Glutamatergic neuron (in vitro differentiated cells): ENCODE measurements around the gene TAF3. TPM values are rescaled to one million over a fixed set of nuclear protein-coding genes. Genes with fewer than 3 reads are reported as not detected.
A peak's percentile ranks its signal among the peaks of the same experiment; 100 is the strongest.
"Not testable (repeated sequence)": the region's sequence is repeated elsewhere in the genome, so short reads cannot be mapped to it uniquely, and the experiment has no call there.

Experiments
- DNase-seq: peaks from one replicate; pipeline ENCODE4 v3.0.0; 2022
- H3K27ac Mint-ChIP-seq: one replicate; pipeline ENCODE4 v1.8.0; 2020; ENCODE audit warnings: mild to moderate bottlenecking, mixed read lengths, inconsistent platforms; ENCODE audit not compliant: unreplicated experiment
- H3K27me3 Mint-ChIP-seq: one replicate; pipeline ENCODE4 v1.8.0; 2020; ENCODE audit warnings: mild to moderate bottlenecking, moderate library complexity, mixed read lengths, inconsistent platforms; ENCODE audit not compliant: unreplicated experiment
- H3K36me3 Mint-ChIP-seq: one replicate; pipeline ENCODE4 v1.8.0; 2020; ENCODE audit warnings: mild to moderate bottlenecking, mixed read lengths, inconsistent platforms; ENCODE audit not compliant: unreplicated experiment
- H3K4me1 Mint-ChIP-seq: one replicate; pipeline ENCODE4 v1.8.0; 2020; ENCODE audit warnings: mild to moderate bottlenecking, low read depth, mixed read lengths, inconsistent platforms; ENCODE audit not compliant: unreplicated experiment
- H3K4me3 Mint-ChIP-seq: one replicate; pipeline ENCODE4 v1.8.0; 2020; ENCODE audit warnings: mild to moderate bottlenecking, mixed read lengths, inconsistent platforms; ENCODE audit not compliant: unreplicated experiment
- H3K9me3 Mint-ChIP-seq: one replicate; pipeline ENCODE4 v1.8.0; 2020; ENCODE audit warnings: mild to moderate bottlenecking, moderate library complexity, mixed read lengths, inconsistent platforms; ENCODE audit not compliant: unreplicated experiment
- CTCF ChIP-seq: fragments of 200-600 bp; sonication (generic); IDR thresholded peaks from one replicate; pipeline ENCODE4 v1.5.0; 2021; ENCODE audit not compliant: partially characterized antibody, unreplicated experiment
- long read RNA-seq: library from polyadenylated mRNA; unstranded; transcript quantifications from one replicate; pipeline ENCODE4 v2.0.0, GENCODE V29; 2020; ENCODE audit not compliant: unreplicated experiment
- total RNA-seq: library from RNA; stranded (reverse); fragmentation: NEBNext Ultra II Directional; extraction: Animal tissue kit (Norgen Biotek cat#: 25700); gene quantifications from one replicate; pipeline ENCODE4 v1.2.1, GENCODE V29; 2021; ENCODE audit not compliant: unreplicated experiment

Gene TAF3, protein sequence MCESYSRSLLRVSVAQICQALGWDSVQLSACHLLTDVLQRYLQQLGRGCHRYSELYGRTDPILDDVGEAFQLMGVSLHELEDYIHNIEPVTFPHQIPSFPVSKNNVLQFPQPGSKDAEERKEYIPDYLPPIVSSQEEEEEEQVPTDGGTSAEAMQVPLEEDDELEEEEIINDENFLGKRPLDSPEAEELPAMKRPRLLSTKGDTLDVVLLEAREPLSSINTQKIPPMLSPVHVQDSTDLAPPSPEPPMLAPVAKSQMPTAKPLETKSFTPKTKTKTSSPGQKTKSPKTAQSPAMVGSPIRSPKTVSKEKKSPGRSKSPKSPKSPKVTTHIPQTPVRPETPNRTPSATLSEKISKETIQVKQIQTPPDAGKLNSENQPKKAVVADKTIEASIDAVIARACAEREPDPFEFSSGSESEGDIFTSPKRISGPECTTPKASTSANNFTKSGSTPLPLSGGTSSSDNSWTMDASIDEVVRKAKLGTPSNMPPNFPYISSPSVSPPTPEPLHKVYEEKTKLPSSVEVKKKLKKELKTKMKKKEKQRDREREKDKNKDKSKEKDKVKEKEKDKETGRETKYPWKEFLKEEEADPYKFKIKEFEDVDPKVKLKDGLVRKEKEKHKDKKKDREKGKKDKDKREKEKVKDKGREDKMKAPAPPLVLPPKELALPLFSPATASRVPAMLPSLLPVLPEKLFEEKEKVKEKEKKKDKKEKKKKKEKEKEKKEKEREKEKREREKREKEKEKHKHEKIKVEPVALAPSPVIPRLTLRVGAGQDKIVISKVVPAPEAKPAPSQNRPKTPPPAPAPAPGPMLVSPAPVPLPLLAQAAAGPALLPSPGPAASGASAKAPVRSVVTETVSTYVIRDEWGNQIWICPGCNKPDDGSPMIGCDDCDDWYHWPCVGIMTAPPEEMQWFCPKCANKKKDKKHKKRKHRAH
- total RNA-seq, result 10.2 TPM
- long read RNA-seq, partial matches to known transcripts, result 9 of 10 reads
- long read RNA-seq, other reads (novel, unspliced or antisense), result 1 of 10 reads

GRCh38 chr10:7818295-7819120 is at the start of gene TAF3:
Gene TAF3 (plus strand): TSS chr10:7818505. CDS start chr10:7818710, 205 bp downstream.
- H3K27me3 Mint-ChIP-seq, result peaks cover 3% of the 10 kb centered on the region
- DNase-seq, result peak; percentile 96
- peak within 1 kb of the TSS; percentile 88 for H3K27ac Mint-ChIP-seq
- H3K9me3 Mint-ChIP-seq, result peaks cover 5% of the 10 kb centered on the region
- no peak for TF ChIP-seq CTCF
- peak within 1 kb of the TSS; percentile 100 for H3K4me3 Mint-ChIP-seq
- no peaks in the 10 kb centered on the region for H3K36me3 Mint-ChIP-seq
- H3K4me1 Mint-ChIP-seq, result peaks cover 7% of the 10 kb centered on the region

- Mint-ChIP-seq H3K36me3 (peaks cover 4% of the 10 kb centered on the region), H3K4me3 (no peak overlapping the region), H3K27me3 (no peaks in the 10 kb centered on the region), H3K4me1 (peaks cover 5% of the 10 kb centered on the region), H3K9me3 (no peaks in the 10 kb centered on the region), H3K27ac (no peak overlapping the region)
- no peak for DNase-seq
- no peak for TF ChIP-seq CTCF
Observed at GRCh38 chr10:7773845-7774801, 44.2 kb upstream of the TAF3 start.

GRCh38 chr10:7776777-7777176 is 41.5 kb upstream of the TAF3 start:
- no peaks in the 10 kb centered on the region for H3K9me3 Mint-ChIP-seq
- no peak overlapping the region for H3K27ac Mint-ChIP-seq
- peaks cover 4% of the 10 kb centered on the region for H3K36me3 Mint-ChIP-seq
- TF ChIP-seq CTCF, result no peak
- no peak overlapping the region for H3K4me3 Mint-ChIP-seq
- H3K4me1 Mint-ChIP-seq, result peaks cover 4% of the 10 kb centered on the region
- no peaks in the 10 kb centered on the region for H3K27me3 Mint-ChIP-seq
- no peak for DNase-seq

GRCh38 chr10:7782194-7782593 is 36.1 kb upstream of the TAF3 start:
- not testable (repeated sequence) for DNase-seq, H3K4me1 Mint-ChIP-seq, H3K27ac Mint-ChIP-seq, H3K4me3 Mint-ChIP-seq, H3K27me3 Mint-ChIP-seq, H3K9me3 Mint-ChIP-seq, H3K36me3 Mint-ChIP-seq
